ENCODE data around the gene UVRAG.

The UVRAG gene

GRCh38 chr11:75898871-75899270 lies 83.9 kb downstream of the UVRAG start:
- TF ChIP-seq, protein P1, sequence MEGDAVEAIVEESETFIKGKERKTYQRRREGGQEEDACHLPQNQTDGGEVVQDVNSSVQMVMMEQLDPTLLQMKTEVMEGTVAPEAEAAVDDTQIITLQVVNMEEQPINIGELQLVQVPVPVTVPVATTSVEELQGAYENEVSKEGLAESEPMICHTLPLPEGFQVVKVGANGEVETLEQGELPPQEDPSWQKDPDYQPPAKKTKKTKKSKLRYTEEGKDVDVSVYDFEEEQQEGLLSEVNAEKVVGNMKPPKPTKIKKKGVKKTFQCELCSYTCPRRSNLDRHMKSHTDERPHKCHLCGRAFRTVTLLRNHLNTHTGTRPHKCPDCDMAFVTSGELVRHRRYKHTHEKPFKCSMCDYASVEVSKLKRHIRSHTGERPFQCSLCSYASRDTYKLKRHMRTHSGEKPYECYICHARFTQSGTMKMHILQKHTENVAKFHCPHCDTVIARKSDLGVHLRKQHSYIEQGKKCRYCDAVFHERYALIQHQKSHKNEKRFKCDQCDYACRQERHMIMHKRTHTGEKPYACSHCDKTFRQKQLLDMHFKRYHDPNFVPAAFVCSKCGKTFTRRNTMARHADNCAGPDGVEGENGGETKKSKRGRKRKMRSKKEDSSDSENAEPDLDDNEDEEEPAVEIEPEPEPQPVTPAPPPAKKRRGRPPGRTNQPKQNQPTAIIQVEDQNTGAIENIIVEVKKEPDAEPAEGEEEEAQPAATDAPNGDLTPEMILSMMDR (IDR thresholded peaks at IDR 0.05): no peak

DNA sequence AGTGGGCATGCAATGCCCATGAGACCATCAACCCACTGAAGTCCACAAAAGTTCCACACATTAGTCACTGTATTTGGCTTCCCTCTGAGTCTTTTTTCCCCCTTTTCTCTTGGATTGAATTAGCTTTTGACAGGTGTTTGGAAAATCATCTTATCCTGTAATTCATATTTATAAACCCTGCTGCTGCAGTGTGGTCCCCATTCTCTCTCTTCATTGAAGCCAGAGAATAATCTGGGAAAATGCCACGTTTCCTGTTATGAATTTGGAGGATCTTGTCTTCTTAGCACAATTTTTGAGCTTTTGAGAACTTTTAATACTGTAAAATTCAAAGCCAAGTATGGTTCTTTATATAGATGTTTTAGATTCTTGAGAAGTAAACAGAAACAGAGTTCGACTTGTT lies 84.8 kb downstream of the UVRAG start:
- TF ChIP-seq, protein P1 (IDR thresholded peaks at IDR 0.05): no peak

DNA sequence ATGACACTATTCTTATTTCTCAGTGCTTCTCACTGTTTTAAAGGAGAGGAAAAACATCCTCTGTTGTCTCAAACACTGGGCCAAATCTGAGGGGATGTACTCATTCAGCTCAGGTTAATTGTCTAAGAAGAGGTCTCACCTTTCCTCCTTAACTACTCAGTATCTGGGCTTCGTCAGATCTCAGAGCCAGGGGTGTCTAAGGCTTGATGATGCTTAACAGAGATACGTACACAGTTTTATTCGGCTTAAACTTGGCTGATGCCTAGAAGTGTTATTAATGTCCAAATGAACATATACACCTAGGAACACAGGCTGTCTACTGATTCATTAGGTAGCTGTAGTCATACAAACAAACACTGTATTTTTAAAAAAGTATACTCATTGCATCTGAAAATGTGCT lies 85.8 kb downstream of the UVRAG start:
- TF ChIP-seq, protein P1 (IDR thresholded peaks at IDR 0.05): no peak

DNA sequence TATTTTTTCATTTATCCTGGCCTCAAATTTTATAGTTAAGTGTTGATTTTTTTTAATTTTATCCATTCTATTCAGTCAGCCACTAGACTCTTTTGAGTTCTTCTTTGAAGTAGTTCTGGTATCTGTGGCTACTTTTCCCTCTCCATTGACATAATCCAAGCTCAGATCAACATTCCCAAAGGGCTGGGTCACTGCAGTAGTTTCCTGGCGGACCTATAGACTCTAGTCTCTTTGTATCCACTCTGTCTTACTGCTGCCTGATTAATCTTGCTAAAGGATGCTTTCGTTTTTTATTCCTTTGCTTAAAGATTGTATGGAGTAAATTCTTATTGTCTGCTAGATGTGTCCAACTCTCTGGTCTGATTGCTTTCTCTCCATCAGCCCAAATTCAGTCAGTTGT lies 87.6 kb downstream of the UVRAG start:
- TF ChIP-seq, protein P1 (IDR thresholded peaks at IDR 0.05): no peak

DNA sequence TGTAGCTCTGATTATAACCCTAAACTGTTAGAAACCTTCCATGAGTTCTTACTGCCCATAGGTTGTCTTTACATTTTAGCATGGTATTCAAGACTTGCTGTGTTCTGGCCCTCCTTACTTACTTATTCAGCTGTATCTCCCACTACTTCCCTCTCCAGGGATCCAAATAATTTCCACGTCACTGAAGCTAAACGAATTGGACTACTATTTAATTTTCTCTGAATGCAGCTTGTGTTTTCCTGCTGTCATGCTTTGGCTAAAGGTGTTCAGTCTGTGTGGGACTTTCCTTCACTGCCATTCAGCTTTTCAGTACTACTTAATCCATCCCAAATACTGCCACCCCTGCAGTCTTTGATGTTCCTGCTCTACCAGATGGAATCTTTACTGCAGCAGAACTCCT lies 88.3 kb downstream of the UVRAG start:
- TF ChIP-seq, protein P1 (IDR thresholded peaks at IDR 0.05): no peak

- TF ChIP-seq, protein P1 (IDR thresholded peaks at IDR 0.05): no peak
Measured at GRCh38 chr11:75905434-75905833, 90.4 kb downstream of the UVRAG start.

GRCh38 chr11:75907906-75908527 lies 93.0 kb downstream of the UVRAG start:
- TF ChIP-seq, protein P1 (IDR thresholded peaks at IDR 0.05): no peak
